Activated CD4-positive, alpha-beta T cell treated with anti-CD3 and anti-CD28 coated beads, Interleukin-2, amount 50 U/mL, for 4 hours (primary cell): ENCODE data around the gene C2orf74.
A peak's percentile ranks its signal among the peaks of the same experiment; 100 is the strongest.
"Not testable (repeated sequence)": the region's sequence is repeated elsewhere in the genome, so short reads cannot be mapped to it uniquely, and the experiment has no call there.

Source experiments
- DNase-seq, 2 experiments: peaks; one replicate each; pipeline ENCODE4 v3.0.0-alpha.2; 2020

Gene C2orf74

DNA sequence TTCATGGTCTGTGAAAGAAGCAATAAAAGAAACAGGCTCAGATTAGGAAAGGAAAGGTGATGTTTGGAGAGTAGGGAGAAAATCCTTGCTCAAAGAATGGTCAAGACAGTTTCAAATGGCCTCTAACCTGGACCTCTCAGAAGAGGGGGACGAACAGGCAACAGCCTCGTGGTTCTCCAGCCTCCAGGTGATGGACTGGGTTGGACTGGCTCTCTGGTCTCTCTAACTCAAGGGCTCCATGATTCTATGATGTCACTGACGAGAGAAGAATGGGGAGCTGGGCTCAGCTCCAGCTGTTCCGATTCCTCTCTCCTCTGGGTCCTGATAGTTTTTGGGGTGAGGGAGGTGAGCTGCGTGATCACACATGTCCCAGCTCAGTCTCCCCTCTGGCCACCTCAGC is at the start of gene C2orf74:
Gene C2orf74 (plus strand): TSS at position 301 of the 400 bp plus-strand sequence. CDS start 327 bp downstream, outside the sequence.
- no peak for DNase-seq

DNA sequence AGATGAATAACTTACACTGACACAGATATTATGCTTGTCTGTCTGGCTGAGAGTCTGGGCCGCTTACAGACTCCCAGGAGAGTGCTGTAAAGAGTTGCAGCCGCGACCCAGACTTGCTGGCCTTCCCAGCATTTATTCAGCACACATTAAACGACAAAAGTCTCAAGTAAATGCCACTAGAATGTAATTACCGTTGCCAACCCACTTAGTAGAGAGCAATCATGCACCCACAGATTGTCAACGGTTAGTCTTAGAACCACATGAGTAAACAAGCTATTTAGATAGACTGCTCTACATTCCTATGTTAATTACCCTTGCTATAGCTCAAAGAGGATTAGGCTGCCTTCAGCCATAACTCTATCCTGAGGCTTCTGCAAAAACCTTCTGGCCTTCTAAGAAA is 47.8 kb upstream of the C2orf74 start:
- DNase-seq = no peak

DNA sequence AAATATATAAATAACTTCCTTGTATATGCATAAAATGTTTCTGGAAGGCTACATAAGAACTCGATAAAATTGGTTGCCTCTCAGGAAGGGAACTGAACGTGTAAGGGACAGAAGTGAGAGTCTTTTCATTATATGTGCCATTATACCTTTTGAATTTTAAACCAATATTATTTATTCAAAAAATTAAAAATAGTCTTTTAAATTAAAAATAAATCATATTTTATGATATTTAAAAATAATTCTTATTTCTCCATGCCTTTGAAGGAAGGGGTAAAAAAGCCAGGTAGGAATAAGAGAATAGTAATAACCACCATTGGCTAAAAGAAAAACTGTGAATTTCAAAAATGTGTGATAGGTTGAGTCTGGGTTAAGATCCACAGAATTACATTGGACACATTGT is 45.7 kb upstream of the C2orf74 start:
- no peak for DNase-seq

DNA sequence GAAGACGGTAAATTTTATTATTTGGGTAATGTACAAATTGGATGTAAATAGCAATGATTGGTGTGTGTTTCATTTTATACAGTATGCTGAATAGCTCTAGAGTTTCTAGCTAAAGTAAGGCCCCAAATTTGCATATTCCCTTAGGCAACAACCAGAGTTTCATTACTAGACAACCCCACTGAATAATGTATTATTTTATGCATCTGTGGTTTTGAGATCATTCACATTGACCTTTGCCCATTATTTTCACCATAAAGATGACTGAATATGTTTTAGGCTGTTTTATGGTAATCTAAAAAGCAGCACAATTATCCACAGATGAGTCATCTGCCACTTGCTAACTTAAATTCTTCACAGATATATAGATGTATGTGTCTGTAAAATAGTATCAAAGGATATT is 44.5 kb upstream of the C2orf74 start:
- DNase-seq = no peak

DNA sequence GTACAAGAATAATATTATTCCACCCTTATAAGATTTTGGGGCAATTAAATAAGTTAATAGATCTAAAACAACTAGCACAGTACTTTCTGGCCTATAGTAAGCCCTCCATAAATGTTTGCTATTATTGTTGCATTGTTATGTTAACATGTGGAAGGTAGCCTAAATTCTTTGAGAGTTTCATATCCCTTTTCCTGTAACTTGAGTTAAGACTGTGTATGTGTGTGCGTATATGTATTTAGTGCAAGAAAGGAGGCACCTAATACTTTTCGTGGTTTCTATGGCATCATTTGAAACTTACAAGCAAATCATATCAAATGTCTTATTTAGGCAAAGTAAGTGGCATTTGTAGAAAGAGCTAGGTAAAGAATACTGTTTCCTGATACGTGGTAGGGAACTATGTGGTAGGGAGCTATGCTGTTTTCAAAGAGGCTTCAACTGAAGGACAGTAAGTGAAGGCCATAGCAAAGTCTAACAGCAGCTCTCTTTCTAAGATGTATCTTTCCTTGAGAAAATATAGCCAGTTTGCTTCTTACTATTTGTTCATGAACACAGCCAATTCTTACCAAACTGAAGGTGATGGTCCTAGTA is 36.8 kb upstream of the C2orf74 start:
- DNase-seq = no peak

DNA sequence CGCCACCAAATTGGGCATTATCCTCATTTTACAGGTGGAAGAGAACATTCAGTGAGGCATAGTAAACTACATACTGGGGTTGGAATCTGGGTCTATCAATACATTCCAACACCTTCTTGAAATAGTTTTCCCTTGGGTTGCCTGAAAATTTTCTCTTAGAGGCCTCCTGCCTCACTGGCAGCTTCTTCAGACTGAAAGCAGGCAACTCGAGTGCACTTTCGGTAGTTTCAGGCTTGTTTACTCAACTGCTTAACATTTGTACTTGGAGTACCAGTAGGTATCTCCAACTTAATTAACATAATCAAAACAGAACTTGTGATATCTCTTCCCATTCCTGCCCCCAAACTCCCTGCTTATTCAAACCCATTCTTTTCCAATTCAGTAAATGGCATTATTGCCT is 36.2 kb upstream of the C2orf74 start:
- DNase-seq = no peak

DNA sequence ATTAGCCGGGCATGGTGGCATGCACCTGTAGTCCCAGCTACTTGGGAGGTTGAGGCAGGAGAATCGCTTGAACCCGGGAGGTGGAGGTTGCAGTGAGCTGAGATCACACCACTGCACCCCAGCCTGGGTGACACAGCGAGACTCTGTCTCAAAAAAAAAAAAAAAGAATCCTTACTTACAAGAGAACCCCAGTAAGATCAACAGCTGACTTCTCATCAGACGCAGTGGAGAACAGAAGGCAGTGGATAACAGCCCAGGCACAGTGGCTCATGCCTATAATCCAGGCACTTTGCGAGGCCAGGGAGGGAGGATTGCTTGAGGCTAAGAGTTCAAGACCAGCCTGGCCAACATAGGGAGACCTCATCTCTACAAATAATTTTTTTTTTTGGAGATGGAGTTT is 33.9 kb upstream of the C2orf74 start:
- DNase-seq = not testable (repeated sequence)

DNA sequence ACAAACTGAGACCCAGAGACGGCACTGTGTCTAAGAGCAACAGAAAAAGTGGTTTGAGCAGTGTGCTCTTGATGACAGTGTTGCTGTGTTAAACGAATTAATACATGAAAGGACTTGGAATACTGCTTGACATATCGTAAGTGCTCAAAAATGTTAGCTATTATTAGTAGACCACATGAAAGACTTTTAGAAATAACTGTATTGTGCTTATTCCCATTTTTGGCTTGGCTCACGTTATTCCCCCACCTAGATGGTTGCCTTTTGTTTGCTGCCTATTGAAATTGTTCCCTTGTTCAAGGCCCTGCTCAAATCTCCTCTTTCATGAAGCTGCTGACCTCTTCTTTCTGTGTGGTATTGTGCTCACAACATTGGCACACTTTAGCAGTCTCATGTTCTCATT is 27.8 kb upstream of the C2orf74 start:
- DNase-seq = no peak

DNA sequence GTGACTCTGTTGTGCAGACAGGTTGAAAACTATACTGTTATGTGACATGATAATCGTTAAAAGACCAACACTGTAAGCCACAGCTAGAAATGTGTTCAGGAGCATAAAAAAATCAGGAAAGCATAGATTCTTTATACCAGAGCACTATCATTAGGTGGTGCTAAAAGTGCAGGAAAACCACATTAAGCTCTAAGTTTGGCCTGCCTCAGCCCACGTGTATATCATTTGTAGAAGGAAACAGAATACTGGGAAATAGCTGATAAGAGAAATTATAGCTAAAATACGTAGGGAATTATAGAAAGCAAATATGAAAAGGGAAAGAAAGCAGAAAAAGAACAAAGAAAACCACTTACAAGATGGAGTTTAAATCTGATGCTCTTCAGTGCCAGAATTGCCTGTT is 26.5 kb upstream of the C2orf74 start:
- DNase-seq = no peak

DNA sequence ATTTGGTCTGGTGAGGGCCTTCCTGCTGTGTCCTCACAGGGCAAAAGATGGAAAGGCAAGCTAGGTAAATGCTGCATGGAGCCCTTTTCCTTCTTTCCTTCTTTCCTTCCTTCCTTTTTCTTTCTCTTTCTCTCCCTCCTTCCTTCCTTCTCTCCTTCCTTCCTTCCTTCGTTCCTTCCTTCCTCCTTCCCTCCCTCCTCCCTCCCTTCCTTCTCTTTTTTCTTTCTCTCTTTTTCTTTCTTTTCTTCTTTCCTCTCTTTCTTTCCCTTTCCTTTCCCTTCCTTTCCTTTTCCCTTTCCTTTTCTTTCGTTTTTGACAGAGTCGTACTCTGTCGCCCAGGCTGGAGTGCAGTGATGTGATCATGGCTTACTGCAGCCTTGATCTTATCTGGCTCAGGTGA is 23.1 kb upstream of the C2orf74 start:
- no peak for DNase-seq

DNA sequence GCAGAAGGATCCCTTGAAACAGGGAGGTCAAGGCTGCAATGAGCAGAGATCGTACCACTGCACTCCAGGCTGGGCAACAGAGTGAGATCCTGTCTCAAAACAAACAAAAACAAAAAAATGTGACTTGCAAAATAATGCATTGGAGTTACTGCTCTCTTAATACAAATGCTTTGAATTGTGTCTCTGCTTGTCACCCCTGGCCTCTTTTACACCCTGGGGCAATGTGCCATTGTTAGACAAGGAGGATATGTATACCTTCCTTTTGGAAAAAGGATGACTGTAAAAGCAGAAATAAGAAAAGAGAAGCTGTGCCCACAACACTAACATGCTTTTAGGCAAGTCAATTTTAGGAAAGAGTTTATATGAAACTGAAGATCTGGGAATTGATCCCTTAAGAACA is 20.8 kb upstream of the C2orf74 start:
- no peak for DNase-seq

DNA sequence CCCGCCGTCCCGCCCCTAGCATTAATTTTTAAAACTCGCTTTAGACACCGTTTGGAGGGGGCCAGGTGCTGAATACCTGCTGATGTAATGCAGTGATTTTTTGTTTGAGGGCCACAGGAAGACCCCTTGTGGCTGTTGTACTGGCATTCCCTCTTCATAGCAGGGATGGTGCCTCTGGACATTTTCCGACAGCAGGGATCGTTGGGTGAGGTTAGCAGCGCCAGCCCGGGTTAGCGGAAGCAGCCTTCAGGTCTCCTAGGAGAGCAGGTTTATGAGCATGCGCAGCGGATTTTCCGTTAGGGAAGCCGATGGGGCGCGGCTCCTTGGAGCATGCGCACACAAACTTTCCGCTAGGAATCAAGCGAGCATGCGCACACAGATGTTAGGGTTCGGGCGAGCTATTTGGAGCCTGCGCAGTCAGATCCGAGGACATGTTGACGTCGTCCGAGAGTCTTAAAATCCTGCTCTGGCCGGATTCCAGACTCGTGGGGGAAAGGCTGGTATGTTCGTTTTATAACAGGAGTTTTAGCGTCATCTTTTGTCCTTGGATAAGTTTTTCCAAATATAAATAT is 17.2 kb upstream of the C2orf74 start:
- peak; percentile 89 to 91 for DNase-seq

DNA sequence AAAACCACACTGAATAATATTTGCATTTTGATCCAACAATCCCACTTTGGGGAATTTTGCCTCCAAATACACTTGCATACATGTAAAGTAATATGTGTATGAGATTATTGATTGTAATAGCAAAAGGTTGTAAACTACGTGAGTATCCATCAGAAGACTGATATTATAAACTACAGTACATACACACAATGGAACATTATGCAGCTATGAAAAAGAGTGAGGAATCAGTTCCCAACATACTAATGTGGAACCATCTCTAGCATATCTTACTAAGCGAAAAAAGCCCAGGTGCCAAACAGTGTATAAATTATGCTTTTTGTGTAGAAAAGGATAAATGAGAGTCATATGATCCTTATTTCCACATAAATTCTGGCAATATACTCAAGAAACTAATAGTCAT is 16.0 kb upstream of the C2orf74 start:
- no peak for DNase-seq

DNA sequence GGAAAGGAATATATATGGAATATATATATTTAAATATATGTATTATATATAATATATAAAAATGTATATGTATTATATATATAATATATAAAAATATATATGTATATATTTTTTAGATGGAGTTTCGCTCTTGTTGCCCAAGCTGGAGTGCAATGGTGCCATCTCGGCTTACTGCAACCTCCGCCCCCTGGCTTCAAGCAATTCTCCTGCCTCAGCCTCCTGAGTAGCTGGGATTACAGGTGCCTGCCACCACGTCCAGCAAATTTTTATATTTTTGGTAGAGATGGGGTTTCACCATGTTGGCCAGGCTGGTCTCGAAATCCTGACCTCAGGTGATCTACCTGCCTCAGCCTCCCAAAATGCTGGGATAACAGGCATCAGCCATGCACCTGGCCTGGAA is 13.9 kb upstream of the C2orf74 start:
- DNase-seq = not testable (repeated sequence)

DNA sequence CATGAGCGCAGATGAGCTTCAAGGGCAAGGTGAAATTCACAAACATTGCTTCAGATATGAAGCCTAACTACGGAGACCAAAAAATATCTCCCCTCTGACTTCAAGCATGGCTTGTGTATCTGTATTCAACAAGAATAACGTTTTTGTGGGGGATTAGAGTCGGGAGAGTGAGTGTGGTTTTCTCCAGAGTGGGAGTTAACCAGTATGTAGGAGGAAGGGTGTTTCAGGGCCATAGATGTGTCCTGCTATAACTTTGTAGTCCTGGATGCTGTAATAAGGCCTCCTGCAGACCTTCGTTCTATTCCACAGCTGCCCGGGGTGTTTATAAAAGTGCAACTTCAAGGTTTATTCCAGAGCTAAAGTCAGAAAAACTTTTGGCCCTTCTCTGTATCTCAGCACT is 12.9 kb upstream of the C2orf74 start:
- DNase-seq = no peak

DNA sequence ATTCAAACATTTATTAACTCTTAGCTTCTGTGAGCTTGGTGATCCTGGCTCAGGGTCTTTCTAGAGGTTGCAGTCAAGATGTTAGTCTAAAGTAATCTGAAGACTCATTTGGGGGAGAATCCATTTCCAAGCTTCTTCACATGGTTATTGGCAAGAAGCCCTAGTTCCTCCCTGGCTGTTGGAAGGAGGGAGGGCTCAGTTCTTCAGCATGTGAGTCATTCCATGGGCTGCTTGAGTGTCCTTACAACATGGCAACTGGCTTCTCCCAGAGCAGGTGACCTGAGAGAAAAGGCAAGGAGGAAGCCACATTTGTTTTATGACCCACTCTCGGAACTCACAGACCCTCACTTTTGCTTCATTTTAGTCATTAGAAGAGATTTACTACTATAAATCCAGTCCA is 10.6 kb upstream of the C2orf74 start:
- no peak for DNase-seq

DNA sequence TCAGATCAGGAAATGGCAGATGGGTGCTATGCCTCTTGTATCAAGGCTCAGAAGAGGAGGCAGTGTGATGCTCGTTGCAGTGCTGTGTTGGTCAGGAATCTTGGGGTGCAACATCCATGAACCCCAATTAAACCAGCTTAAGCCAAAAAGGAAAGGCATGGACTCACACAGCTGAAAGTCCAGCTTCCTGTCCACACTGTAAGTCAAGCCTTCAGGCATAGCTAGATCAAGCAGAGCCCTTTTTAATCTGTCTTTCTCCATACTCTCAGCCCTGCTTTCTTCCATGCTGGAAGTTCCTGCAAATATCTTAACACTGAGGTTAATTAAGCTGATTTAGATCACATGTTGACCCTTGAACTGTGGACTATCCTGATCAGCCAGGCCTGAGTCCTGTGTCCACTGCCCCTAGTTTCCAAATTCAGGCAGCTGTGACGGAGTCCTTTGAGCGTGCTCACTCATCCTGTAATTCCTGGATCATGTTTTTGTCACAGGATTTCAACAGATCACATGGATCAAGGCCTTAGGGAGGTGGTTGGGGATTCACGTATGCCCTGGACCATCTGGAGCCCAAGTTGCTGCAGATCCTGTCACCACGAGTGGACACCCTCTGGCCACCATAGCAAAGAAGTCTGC is 4.5 kb upstream of the C2orf74 start:
- no peak for DNase-seq

DNA sequence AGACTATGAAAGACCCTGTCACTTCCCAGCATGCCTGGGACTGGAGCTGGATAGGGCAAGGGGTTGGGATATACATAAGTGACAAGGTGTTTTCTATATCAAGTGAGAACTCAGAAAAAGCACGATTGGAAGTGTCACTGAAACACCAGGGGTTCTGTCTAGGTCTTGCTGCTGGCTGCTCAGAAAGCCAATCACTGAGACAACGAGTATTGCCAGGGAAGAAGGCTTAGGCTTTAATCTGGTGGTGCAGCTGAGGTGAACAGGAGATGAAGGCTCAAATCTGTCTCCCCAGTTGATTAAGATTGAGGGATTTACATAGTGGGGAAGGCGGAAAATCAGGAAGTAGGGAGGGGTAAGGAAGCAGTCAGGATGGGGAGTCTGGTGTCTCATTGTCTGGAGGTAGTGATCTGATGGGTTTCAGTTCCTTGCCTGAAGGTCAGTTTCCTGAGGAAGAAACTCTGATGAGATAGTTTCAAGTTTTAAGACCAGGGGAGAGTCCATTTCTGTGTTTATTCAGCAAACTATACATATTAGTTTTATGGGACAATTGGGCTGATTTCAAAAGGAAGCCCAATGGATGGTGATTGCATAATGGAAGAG is 3.5 kb upstream of the C2orf74 start:
- no peak for DNase-seq

DNA sequence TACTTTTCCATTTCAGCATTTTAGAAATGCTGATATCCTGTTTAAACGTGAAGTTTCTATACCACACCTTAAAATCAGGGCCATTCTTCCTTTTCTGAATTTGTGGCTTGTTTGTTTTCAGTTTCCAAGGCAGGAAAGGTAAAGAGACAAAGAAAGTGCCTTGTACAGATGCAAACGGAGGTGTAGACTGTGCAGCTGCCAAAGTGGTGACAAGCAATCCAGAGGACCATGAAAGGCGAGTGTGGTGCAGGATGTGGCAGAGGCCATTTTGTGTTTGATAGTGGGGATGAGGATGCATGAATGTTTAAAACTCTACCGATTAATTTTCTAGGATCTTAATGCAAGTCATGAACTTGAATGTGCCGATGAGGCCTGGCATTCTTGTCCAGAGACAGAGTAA is 733 bp downstream of the C2orf74 start:
- DNase-seq = no peak

DNA sequence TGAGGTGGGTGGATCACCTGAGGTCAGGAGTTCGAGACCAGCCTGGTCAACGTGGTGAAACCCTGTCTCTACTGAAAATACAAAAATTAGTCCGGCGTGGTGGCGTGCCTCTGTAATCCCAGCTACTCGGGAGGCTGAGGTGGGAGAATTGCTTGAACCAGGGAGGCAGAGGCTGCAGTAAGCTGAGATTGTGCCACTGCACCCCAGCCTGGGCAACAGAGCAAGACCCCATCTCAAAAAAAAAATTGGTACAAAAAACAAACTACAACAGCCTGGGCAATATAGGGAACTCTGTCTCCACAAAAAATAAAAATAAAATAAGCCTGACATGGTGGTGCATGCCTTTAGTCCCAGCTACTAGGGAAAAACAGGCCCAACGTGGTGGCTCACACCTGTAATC is 3.1 kb downstream of the C2orf74 start:
- DNase-seq = not testable (repeated sequence)

DNA sequence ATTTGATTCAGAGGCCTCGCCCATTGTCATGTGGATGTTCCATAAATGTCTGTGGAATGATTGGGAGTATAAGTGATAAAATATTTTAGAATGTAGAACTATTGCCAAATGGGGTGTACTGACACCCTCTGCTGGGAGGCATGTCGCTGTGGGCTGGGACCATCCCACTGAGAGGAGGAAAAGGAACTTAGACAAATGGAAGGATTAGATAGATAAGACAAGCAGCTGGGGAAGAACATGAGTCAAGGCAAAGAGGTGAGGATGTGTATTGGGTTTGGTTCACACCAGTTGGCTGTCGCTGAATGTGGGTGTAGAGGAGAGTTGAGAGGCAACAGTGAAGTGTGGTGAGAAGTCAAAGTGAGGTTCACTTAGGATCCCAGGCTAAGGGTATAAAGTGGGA is 4.0 kb downstream of the C2orf74 start:
- DNase-seq = no peak

DNA sequence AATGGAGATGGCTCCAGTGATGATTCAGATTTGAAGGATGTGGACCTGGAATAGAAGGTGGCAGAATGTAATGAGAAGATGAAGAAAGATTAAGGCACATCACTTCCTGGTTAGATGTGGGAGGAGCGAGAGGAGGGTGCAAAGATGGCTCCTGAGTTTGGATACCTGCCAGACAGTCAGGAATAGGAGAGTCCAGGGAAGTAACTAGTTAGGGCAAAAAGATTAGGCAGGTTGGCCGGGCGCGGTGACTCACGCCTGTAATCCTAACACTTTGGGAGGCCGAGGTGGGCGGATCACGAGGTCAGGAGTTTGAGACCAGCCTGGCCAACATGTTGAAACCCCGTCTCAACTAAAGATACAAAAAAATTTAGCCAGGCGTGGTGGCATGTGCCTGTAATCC is 5.6 kb downstream of the C2orf74 start:
- no peak for DNase-seq

DNA sequence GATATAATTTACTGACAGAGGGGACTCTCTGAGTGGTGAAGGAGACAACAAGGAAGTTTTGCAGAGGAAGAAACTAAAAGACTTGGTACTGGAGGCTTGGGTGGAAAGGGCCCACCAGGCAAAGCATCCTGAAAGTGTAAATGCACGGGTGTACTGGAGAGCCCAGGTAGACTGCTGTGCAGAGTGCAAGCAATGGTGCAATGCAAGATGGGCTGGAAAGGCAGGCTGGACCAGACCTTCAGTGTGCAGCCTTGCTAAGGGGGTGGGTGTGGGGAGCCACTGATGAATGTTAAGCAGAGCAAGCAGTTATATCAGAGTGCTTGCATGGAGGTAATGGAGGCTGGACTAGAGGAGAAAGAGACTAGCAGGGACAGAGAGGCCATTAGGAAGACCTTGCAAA is 10.7 kb downstream of the C2orf74 start:
- DNase-seq = no peak

DNA sequence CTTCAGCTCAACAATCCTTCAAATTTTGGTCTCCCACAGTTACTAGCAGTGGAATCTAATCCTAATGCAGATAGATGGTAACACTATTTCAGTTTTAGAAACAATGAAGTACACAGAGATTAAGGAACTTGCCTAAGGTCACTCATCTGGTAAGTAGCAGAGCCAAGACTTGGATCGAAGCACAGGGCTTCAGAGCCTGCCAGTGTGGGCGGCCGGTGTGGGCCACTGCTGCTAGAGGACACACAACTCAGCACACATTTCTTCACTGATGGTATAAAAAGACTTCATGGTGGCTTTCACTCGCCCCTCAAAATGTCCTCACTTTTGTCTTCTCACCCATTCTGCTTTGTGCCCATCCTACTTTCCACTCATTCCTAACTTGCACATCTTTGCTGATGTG is 11.1 kb downstream of the C2orf74 start:
- DNase-seq = no peak

DNA sequence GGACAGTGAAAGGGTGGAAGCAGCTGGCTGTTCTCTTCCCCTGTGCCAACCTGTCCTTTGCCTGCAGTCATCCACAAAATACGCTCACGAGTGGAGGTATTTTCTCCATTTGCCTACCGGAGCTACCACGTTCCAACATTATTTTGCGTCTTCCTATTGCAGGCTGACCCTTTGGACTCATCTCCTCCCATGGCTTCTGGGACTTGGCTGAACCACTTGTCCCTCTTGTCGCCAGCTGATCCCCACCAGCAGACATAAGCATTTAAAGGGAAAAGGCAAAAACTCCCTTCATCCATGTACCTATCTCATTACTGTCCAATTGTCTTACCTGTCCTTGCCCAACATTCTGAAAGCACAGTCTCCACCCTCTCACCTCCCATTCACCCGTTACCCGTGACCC is 13.0 kb downstream of the C2orf74 start:
- DNase-seq = no peak
